ENCODE measurements around the gene NOP9.

NOP9 gene

DNA sequence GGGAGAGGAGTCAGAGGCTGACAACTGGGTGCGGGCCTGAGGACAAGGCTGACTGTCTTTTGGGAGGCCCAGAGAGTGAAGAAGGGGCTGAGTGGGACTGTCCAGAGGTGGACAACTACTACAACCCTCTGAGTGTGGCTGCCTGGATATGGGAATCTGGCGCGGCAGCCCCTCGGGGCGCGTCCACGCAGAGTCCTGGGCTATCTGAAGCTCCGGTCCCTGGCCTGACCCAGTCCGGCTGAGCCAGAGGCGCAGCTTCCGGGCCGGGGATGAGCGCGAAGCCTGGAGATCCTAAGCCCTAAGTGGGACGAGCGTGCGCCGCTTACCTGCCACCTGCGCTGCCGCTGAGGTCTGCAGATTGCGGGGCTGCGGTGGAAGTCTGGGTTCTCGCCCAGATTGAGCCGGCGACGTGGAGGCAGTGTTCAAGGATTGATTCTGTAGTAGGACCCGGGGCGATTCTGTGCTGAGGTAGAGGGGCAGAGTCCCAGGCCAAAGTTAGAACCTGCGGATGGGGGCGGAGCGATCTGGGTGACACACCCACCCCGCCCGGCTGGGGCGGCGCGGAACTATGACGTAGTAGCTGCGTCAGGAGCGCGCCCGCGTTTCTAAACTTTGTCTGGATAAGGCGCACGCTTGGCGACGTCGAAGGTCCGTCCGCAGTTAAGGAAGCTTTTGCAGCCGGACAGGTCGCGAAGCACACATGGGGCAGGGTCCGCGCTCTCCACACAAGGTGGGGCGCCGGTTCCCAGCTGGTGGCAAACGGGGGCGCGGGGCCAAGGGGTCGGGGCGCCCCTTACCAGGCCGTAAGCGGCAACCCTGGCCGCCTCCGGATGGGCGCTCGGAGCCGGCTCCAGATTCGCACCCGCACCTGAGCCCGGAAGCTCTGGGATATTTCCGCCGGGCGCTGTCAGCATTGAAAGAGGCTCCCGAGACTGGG, at the start of gene NOP9, which contains the start of gene DHRS1:
Gene NOP9 (plus strand): TSS at position 596 of the 937 bp plus-strand sequence. CDS start 105 bp downstream, at position 701.
Gene DHRS1 (minus strand): TSS at position 526 of the 937 bp plus-strand sequence. CDS start 674 bp downstream, outside the sequence.
- DNase-seq (ENCODE audit: low spot score), result peak; percentile 86

DNA sequence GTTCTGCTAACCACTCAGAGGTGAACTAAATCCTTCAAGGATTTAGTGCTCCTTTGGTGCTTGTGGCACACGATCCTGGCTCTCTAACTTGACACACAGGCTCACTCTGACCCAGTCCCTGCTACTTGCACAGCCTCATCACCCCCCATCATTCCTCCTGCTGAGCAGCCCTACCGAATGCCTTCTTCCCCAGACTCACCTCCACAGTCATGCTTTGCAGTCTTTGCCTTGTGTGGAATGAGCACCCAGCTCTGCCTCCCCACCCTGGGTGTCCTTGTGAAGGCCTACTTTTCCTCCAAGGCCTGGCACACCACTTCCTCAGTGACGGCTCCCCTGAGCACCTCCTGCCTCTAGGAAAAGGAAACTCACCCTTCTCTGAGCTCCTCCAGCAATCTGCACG, 49.3 kb upstream of the NOP9 start:
- DNase-seq (ENCODE audit: low spot score), result no peak

DNA sequence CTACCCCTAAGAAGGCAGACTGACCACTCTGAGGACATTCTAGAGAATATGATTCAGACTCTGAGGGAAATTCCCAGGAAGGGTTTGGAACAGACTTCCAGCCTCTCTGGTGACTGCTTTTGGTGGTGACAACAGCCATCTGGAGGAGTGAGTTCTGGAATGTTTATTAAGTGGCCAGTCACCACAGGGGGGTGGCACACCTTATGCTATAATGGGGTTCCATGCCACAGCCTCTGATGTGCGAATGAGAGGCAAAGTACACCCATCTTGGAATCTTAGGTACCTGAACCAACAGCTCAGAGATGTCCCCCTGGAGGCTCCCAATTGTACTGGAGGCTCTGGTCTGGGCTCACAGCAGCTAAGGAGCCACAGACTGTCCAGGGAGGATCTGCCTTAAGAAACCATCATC, 47.8 kb upstream of the NOP9 start:
- DNase-seq (ENCODE audit: low spot score), result no peak

- no peak for DNase-seq (ENCODE audit: low spot score)
Observed at GRCh38 chr14:24252289-24253124, 47.1 kb upstream of the NOP9 start.

DNA sequence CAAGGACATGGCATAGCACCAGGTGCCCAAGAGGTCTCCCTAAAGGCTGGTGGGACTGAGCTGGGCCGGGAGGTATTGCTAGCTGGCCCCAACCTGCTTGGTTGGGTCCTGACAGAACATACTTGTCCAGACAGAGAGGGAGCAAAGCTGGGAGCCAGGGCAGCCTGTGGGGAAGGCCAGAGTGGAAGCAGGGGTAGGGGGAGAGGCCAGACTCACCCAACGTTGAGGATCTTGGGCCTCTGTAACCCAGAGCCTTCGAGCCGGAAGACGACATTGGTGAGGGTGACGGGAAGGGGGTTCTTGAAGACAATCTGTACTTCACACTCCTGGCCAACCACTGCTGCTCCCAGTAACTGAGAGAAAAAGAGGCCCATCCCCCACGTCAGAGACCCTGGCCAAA, 45.7 kb upstream of the NOP9 start:
- DNase-seq (ENCODE audit: low spot score), result no peak

GRCh38 chr14:24254630-24255392, 44.8 kb upstream of the NOP9 start:
- no peak for DNase-seq (ENCODE audit: low spot score)

DNA sequence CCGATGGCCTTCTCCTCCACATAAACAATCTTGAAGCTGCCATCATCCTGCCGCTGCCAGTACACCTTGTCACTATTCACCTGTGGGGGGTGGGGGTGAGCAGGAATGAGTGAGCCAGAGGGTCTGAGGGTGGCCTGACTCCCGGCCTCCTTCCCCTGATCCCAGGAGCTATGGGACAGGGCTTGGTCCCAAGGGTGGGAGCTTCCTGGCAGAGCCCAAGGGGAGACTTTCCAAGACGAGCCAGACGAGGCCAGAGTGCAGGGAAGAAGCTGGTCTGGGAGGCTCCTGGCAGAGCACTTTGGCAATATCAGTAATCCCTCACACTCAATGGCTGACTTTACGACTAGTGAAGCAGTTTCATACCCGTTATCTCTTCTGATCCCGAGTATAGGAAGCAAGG, 44.2 kb upstream of the NOP9 start:
- DNase-seq (ENCODE audit: low spot score), result no peak

GRCh38 chr14:24255931-24256711, 43.5 kb upstream of the NOP9 start:
- no peak for DNase-seq (ENCODE audit: low spot score)

GRCh38 chr14:24256960-24257359, 42.7 kb upstream of the NOP9 start:
- no peak for DNase-seq (ENCODE audit: low spot score)

GRCh38 chr14:24258119-24258518, 41.5 kb upstream of the NOP9 start:
- no peak for DNase-seq (ENCODE audit: low spot score)

GRCh38 chr14:24258548-24259265, 40.9 kb upstream of the NOP9 start:
- no peak for DNase-seq (ENCODE audit: low spot score)

- no peak for DNase-seq (ENCODE audit: low spot score)
Observed at GRCh38 chr14:24259282-24260025, 40.2 kb upstream of the NOP9 start.

GRCh38 chr14:24260026-24260779, 39.4 kb upstream of the NOP9 start:
- no peak for DNase-seq (ENCODE audit: low spot score)

GRCh38 chr14:24260780-24261157, 38.9 kb upstream of the NOP9 start:
- no peak for DNase-seq (ENCODE audit: low spot score)

GRCh38 chr14:24261256-24261968, 38.2 kb upstream of the NOP9 start:
- DNase-seq (ENCODE audit: low spot score), result no peak

DNA sequence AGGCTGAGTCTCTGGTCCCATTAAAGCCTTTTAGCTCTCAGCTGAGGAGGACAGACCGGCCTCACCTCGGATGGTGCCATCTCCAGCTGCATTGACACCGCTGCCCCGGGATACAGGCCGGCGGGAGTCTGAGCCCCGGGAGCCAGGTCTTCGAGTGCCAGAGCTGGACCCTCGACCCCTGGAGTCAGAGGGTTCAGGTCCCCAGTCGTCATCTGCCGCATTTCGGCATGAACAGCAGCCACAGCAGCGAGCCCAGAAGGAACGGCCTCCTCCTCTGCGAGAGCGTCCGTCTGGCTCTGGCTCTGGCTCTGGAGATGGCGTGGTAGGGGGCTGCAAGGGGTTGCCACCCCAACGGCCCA, 37.7 kb upstream of the NOP9 start:
- DNase-seq (ENCODE audit: low spot score), result no peak

- no peak for DNase-seq (ENCODE audit: low spot score)
Observed at GRCh38 chr14:24262821-24263733, 36.6 kb upstream of the NOP9 start, which contains the start of gene TGM1. Gene TGM1 (minus strand): TSS chr14:24263177. CDS start chr14:24262352, 825 bp downstream.
